Activated CD4-positive, alpha-beta T cell treated with anti-CD3 and anti-CD28 coated beads, Interleukin-2, amount 50 U/mL, for 24 hours (primary cell): ENCODE measurements around the gene AOPEP.
A peak's percentile ranks its signal among the peaks of the same experiment; 100 is the strongest.

Experiments
- DNase-seq, 2 donors: peaks; one replicate each; pipeline ENCODE4 v3.0.0-alpha.2; 2020; ENCODE audit warnings: low read depth in 1 of 2, low spot score in 1 of 2

AOPEP gene

GRCh38 chr9:94758880-94759279, 32.4 kb downstream of the AOPEP start:
- DNase-seq = no peak

DNA sequence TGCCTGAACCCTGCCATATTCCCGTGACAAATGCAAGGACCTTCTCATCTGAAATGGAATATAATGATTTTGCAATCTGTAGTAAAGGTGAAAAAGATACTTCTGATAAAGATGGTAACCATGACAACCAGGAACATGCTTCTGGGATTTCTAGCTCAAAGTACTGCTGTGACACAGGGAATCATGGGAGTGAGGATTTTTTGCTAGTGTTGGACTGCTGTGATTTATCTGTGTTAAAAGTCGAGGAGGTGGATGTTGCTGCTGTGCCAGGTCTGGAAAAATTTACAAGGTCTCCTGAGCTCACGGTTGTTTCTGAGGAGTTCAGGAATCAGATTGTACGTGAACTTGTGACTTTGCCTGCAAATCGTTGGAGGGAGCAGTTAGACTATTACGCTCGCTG, 33.5 kb downstream of the AOPEP start:
- no peak for DNase-seq

DNA sequence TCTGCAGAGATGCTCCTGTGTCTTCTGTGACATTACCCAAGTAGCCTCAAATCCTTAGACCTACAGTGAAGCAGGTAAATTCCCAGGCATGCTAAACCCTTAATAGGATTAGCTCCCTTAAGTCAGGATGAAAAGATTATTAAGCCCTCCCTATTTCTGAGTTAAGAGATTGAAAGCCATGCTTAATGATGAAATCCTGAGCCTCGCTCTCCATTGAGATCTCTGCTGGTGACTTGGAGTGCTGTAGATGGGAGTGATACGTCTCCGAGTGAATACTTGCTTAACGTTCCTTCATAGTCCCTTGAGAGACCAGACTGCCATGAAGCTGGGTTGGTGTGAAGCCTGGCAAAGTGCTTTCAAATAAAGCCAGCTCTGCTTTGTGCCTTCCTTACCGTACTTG, 34.2 kb downstream of the AOPEP start:
- no peak for DNase-seq

DNA sequence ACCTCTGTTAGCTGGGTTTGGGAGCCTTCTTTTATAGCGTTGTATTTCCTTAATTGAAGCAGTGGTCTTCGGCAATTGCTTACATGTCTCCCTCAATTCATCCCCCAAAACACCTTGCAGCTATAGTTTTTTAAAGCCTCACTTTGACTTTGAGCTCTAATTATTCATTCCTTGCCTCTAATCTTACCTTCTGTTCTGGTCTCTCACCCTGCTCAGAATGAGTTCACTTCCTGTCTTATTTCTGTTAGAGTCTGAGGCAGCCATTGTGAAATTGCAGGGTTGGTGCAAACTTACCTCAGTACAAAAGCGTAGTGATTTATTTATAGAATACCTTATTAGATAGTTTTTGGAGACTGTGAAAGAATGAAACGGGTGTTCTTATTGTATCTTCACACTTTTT, 35.0 kb downstream of the AOPEP start:
- no peak for DNase-seq

DNA sequence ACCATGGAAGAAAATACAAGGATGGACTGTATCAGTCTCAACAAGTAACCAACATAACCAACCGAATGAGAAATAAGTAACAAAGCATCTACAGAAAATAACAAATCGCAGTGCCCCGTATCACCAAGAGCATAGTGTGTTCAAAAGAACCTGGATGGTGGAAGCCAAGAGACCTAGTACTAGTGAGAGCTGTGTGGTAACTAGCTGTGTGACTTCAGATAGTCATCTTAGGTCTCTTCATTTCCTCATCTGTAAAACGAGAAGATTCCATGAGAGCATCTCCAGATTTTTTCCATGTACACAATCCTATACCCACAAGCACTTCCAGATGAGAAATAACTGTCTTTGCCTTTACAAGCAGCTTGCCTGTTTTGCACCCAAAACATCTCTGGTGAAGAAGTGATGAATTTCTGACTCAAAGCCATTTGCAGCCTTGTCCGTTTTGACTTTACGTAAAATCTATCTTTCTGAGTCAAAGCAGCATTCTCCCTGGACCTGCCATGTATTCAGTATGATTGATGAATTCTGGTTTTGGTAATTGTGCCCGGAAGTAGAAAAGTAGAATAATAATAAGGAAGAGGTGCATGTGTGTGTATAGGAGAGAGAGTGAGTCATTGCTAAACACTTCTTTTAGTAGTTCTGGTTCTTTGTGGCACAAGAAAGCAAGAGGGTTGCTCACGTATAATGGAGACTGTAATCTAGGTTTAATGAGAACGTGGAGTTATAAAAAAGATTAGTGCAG, 41.0 kb downstream of the AOPEP start:
- DNase-seq = no peak

GRCh38 chr9:94768766-94769165, 42.3 kb downstream of the AOPEP start:
- DNase-seq = no peak

DNA sequence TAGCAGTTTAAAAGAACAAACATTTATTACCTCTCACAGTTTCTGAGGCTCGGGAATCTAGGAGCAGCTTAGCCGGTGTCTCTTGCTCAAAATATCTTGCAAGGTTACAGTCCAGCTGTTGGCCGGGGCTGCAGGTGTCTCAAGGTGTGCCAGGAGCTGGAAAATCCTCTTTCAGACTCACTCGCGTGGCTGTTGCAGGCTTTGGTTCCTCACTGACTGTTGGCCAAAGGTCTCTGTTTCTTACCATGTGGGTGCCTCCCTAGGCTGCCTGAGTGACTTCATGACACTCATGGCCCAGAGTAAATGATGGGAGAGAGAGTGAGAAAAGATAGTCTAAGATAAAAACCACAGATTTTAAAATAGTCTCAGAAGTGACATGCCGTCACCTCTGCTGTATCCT, 43.8 kb downstream of the AOPEP start:
- DNase-seq = no peak

DNA sequence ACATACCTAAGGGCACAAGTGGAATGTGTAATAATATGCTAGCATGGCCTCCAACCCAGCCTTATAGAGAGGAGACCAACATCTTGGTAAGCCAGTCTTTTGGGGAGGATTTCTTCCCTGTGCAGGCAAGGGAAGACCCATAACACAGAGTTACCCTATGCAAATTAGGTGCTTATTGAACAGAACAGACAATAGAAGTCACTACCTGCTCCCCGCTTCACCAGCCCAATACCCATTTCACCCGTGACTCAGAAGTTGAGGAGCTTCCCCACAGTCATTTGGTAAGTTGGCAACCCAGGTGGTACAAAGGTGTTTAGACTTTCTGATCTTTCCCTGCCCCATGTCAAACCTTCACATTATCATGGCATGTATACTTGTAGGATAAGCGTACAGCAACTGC, 44.6 kb downstream of the AOPEP start:
- no peak for DNase-seq

DNA sequence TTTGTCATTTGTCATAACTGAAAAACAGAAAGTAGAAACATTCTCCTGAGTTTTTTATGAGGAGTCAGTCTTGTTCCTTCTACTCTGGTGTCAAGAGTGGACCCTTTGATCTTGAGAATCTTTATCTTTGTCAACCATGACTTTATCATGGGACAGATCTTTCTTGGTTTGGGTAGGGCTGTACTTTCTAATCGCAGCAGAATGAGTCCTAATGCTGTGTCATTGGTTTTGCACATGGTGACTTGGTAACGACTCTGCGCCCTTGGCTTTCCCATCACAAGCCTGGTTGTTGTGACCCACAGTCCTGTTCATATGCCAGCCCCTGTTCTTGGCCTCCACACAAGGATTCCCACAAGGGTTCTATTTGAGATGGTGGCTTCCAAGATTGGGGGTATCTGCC, 45.6 kb downstream of the AOPEP start:
- DNase-seq = no peak

GRCh38 chr9:94772639-94773303, 46.3 kb downstream of the AOPEP start:
- no peak for DNase-seq

- DNase-seq = no peak
Measured at GRCh38 chr9:94773655-94774054, 47.2 kb downstream of the AOPEP start.

DNA sequence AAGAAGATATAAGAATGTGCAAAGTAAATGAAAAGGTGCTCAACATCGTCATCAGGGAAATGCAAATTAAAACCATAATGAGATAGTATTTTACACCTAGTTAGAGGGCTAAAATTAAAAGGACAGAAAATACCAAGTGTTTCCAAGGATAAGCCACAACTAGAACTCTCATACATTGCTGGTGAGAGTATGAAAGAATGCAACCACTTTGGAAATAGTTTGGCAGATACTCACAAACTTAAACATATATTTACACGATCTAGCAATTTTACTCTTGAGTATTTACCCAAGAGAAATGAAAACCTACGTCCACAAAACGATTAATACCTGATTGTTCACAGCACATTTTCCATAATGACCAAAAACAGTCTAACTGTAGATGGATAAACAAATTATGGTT, 51.5 kb downstream of the AOPEP start:
- no peak for DNase-seq

DNA sequence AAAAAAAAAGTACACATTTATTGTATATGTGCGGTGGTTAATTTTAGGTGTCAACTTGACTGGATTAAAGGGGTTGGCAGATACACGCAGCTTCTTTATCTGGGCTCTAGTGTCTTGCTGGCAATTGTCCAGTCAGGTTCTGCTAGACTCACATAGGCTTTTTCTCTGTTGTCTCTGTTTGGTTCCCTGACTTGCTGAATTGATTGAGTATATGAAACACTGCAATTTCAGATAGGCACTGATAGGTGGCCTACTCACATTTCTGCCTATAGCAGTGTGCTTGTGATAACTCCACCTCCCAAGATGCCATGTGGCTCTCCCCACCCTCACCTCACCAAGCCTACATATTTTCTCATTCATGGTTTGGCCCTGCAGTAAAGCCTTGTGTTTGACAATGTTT, 52.5 kb downstream of the AOPEP start:
- DNase-seq = no peak

DNA sequence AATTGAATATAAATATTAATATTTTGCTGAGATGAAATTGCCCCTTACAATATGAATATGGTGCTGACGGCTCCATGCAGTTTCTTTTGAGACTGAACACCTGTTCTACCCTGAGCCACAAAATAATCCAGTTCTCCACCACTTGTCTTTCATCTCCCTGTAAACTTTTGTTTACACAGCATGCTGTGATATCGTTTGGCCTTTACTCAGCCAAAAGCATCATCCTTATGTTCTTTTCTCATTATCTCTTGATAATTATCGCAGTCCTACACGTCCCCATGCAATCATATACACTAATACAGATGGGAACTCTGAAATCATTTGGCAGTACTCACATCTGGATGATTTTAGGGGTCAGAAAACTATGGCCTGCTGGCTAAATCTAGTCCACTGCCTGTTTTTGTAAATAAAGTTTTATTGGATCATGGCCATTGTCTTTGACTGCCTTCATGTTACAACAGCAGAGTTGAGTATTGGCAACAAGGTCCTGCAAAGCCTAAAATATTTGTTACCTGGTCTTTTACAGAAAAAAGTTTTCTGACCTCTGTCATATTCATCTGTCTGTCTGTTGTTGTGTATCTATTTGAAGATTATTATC, 53.3 kb downstream of the AOPEP start:
- no peak for DNase-seq

- peak in 1 of 2 donors; percentile 5 for DNase-seq
Measured at GRCh38 chr9:94780516-94780950, 54.0 kb downstream of the AOPEP start.

- DNase-seq = no peak
Measured at GRCh38 chr9:94782355-94783101, 56.0 kb downstream of the AOPEP start.

GRCh38 chr9:94783102-94783682, 56.7 kb downstream of the AOPEP start:
- peak in 1 of 2 donors; percentile 30 for DNase-seq

DNA sequence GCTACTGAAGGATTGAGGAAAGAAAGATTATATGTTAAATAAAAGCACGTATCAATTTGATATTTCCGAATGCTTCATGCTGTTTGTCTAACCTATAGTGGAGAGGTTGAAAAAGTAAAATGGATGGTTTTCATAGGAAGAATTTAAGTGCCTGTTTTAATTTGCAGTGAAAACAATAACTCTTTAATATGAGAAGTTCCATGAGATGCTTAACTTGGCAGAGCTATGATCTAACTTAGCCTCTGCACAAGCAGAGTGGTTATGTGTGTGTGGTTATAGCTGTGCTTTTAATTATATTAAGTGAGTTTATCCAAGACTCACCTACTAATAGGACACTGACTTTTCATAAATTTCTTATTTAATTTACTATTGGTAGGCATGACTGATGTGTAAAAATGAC, 57.4 kb downstream of the AOPEP start:
- no peak for DNase-seq

- no peak for DNase-seq
Measured at GRCh38 chr9:94785215-94786169, 59.0 kb downstream of the AOPEP start.

- DNase-seq = no peak
Measured at GRCh38 chr9:94786586-94786985, 60.1 kb downstream of the AOPEP start.
